ENCODE results near the gene PRRX2. TPM values are rescaled to one million over a fixed set of nuclear protein-coding genes. Genes with fewer than 3 reads are reported as not detected.
"Not testable (repeated sequence)": the region's sequence is repeated elsewhere in the genome, so short reads cannot be mapped to it uniquely, and the experiment has no call there.

Gene PRRX2
- total RNA-seq, 2 donors from 2014 or later, result 4.3 to 14.3 TPM

- 89% methylated on average over 5 of the region's 5 CpGs for WGBS
Measured at GRCh38 chr9:129755151-129755550, 89.7 kb downstream of the PRRX2 start.

GRCh38 chr9:129756191-129756590 is 90.7 kb downstream of the PRRX2 start:
- WGBS, result 71% methylated on average over 6 of the region's 6 CpGs
- no peak overlapping the region for H3K27ac ChIP-seq
- TF ChIP-seq POLR2AphosphoS5 (IDR thresholded peaks at IDR 0.05) (no peak), CTCF (IDR thresholded peaks at IDR 0.05) (no peak), POLR2A (IDR thresholded peaks at IDR 0.05) (no peak)

More at GRCh38 chr9:129755151-129755550, 89.7 kb downstream of the PRRX2 start:
- Histone ChIP-seq H3K4me3 (no peak overlapping the region), H3K36me3 (no peaks in the 10 kb centered on the region), H3K27me3 (replicated peaks; ENCODE audit: insufficient read depth) (no peaks in the 10 kb centered on the region), H3K9me3 (no peaks in the 10 kb centered on the region), H3K4me1 (replicated peaks) (peaks cover 7% of the 10 kb centered on the region), H3K27ac (no peak overlapping the region)
- TF ChIP-seq POLR2AphosphoS5 (IDR thresholded peaks at IDR 0.05) (no peak), CTCF (IDR thresholded peaks at IDR 0.05) (no peak), POLR2A (IDR thresholded peaks at IDR 0.05) (no peak)
- intact Hi-C loops (cut with DNase I), result no loop called here
- no peak for DNase-seq (ENCODE audit: low spot score)

GRCh38 chr9:129757045-129757444 is 91.6 kb downstream of the PRRX2 start:
- Histone ChIP-seq H3K4me3 (no peak overlapping the region), H3K27me3 (replicated peaks; ENCODE audit: insufficient read depth) (no peaks in the 10 kb centered on the region), H3K27ac (no peak overlapping the region), H3K4me1 (replicated peaks) (peaks cover 2% of the 10 kb centered on the region), H3K9me3 (no peaks in the 10 kb centered on the region), H3K36me3 (no peaks in the 10 kb centered on the region)
- intact Hi-C loops (cut with DNase I), result no loop called here
- WGBS, result 81% methylated on average over 9 of the region's 9 CpGs
- no peak for DNase-seq (ENCODE audit: low spot score)
- TF ChIP-seq POLR2A (IDR thresholded peaks at IDR 0.05) (no peak), CTCF (IDR thresholded peaks at IDR 0.05) (no peak), POLR2AphosphoS5 (IDR thresholded peaks at IDR 0.05) (no peak)

More at GRCh38 chr9:129756191-129756590, 90.7 kb downstream of the PRRX2 start:
- H3K4me3 ChIP-seq, result no peak overlapping the region
- no peaks in the 10 kb centered on the region for H3K36me3 ChIP-seq
- H3K27me3 ChIP-seq (replicated peaks; ENCODE audit: insufficient read depth), result no peaks in the 10 kb centered on the region
- H3K9me3 ChIP-seq, result no peaks in the 10 kb centered on the region
- no peak for DNase-seq (ENCODE audit: low spot score)
- peaks cover 7% of the 10 kb centered on the region for H3K4me1 ChIP-seq (replicated peaks)
- intact Hi-C loops (cut with DNase I), result no loop called here

- WGBS, result 74% methylated on average over 4 of the region's 4 CpGs
- Histone ChIP-seq H3K9me3 (no peaks in the 10 kb centered on the region), H3K27ac (no peak overlapping the region), H3K4me1 (replicated peaks) (no peaks in the 10 kb centered on the region), H3K4me3 (no peak overlapping the region), H3K36me3 (no peaks in the 10 kb centered on the region), H3K27me3 (replicated peaks; ENCODE audit: insufficient read depth) (no peaks in the 10 kb centered on the region)
- no peak for TF ChIP-seq POLR2A (IDR thresholded peaks at IDR 0.05)
- TF ChIP-seq POLR2AphosphoS5 (IDR thresholded peaks at IDR 0.05), result no peak
- TF ChIP-seq CTCF (IDR thresholded peaks at IDR 0.05), result no peak
- intact Hi-C loops (cut with DNase I), result no loop called here
- no peak for DNase-seq (ENCODE audit: low spot score)
Measured at GRCh38 chr9:129759319-129759718, 93.9 kb downstream of the PRRX2 start.

- no peak for DNase-seq (ENCODE audit: low spot score)
- Histone ChIP-seq H3K27ac (no peak overlapping the region), H3K4me1 (replicated peaks) (no peaks in the 10 kb centered on the region), H3K27me3 (replicated peaks; ENCODE audit: insufficient read depth) (no peaks in the 10 kb centered on the region), H3K4me3 (no peak overlapping the region), H3K9me3 (no peaks in the 10 kb centered on the region), H3K36me3 (no peaks in the 10 kb centered on the region)
- intact Hi-C loops (cut with DNase I), result no loop called here
- TF ChIP-seq POLR2A (IDR thresholded peaks at IDR 0.05), result no peak
- no peak for TF ChIP-seq POLR2AphosphoS5 (IDR thresholded peaks at IDR 0.05)
- TF ChIP-seq CTCF (IDR thresholded peaks at IDR 0.05), result no peak
- 87% methylated on average over 13 of the region's 13 CpGs for WGBS
Measured at GRCh38 chr9:129759804-129760502, 94.5 kb downstream of the PRRX2 start.

- H3K27ac ChIP-seq; H3K4me3 ChIP-seq; H3K4me1 ChIP-seq (replicated peaks); DNase-seq (ENCODE audit: low spot score); intact Hi-C loops (cut with DNase I); H3K27me3 ChIP-seq (replicated peaks; ENCODE audit: insufficient read depth); H3K36me3 ChIP-seq; H3K9me3 ChIP-seq: not testable (repeated sequence)
- 84% methylated on average over 7 of the region's 7 CpGs for WGBS
Measured at GRCh38 chr9:129760784-129761183, 95.3 kb downstream of the PRRX2 start.
